ENCODE results near the gene CERS6. TPM values are rescaled to one million over a fixed set of nuclear protein-coding genes. Genes with fewer than 3 reads are reported as not detected.
"Not testable (repeated sequence)": the region's sequence is repeated elsewhere in the genome, so short reads cannot be mapped to it uniquely, and the experiment has no call there.

CERS6 gene, protein sequence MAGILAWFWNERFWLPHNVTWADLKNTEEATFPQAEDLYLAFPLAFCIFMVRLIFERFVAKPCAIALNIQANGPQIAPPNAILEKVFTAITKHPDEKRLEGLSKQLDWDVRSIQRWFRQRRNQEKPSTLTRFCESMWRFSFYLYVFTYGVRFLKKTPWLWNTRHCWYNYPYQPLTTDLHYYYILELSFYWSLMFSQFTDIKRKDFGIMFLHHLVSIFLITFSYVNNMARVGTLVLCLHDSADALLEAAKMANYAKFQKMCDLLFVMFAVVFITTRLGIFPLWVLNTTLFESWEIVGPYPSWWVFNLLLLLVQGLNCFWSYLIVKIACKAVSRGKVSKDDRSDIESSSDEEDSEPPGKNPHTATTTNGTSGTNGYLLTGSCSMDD
- 11.3 TPM for total RNA-seq

DNA sequence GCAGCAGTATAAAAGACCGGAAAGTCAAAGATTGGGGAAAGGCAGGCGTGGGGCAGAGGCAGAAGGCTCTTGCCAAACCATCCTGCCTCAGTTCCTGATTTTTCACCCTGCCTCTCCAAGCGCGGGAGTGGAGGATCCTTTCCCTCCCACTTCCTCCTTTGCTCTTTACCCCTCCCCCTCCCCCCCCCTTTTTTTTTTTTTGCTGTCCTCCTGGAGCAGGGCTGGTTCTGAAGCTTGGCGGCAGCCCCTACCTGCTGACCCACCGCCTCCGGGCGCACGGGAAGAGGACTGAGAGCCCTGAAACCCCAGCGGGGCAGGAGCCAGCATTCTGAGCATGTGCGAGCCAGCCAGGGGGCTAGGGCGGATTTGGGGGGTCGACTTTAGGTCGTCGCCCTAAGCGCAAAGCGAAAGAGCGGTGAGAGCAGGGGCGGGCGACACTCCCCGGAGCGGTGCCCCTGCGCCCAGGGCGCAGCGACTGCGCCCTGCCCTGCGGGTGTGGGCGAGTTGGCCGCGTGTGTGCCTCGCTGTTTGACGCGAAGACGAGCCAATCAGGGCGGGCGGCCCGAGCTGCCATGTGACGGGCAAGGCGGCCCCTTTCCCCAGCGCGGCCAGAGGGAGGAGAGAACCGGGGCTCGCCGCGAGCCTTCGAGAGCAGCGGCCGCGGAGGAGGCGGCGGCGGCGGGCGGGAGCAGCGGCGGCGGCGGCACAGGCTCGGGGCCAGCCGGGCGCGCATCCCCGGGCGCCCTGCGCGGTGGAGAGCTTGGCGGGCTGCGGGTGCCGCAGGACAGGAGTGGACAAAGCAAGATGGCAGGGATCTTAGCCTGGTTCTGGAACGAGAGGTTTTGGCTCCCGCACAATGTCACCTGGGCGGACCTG lies at the start of gene CERS6:
CERS6 (plus strand) TSS at position 628 of the 876 bp plus-strand sequence; CDS start at position 805, 177 bp downstream.
- DNase-seq (ENCODE audit: low spot score) = peak; percentile 98
- ATAC-seq = peak; percentile 91

GRCh38 chr2:168412301-168412700 lies 43.8 kb upstream of the CERS6 start:
- DNase-seq (ENCODE audit: low spot score); ATAC-seq: not testable (repeated sequence)

DNA sequence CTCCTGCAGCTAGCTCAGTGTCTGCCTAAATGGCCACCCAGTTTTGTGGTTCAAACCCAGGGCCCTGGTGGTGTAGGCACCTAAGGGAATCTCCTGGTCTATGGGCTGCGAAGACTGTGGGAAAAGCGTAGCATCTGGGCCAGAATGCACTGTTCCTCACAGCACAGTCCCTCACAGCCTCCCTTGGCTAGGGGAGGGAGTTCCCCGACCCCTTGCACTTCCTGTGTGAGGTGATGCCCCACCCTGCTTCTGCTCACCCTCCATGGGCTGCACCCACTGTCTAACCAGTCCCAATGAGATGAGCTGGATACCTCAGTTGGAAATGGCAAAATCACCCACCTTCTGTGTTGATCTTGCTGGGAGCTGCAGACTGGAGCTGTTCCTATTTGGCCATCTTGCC lies 43.0 kb upstream of the CERS6 start:
- DNase-seq (ENCODE audit: low spot score); ATAC-seq: not testable (repeated sequence)

GRCh38 chr2:168416555-168416954 lies 39.5 kb upstream of the CERS6 start:
- ATAC-seq = no peak

DNA sequence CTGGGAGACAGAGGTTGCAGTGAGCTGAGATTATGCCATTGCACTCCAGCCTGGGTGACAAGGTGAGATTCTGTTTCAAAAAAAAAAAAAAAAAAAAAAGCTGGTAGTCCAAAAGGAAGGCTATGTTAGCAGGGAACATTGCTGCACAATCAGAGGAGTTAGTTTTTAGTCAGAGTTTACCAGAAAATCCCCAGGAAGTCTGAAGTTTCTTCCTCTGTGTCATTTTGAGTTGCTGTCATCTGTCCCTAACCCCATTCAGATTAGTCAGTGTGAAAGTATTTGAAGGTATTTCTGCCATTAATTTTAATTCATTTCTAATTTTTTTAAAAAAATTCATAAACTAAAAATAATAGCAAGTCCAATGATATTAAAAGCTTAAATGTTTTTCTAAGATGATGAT lies 33.5 kb upstream of the CERS6 start:
- no peak for ATAC-seq
- no peak for DNase-seq (ENCODE audit: low spot score)

More at GRCh38 chr2:168416555-168416954, 39.5 kb upstream of the CERS6 start:
- DNase-seq (ENCODE audit: low spot score) = no peak

DNA sequence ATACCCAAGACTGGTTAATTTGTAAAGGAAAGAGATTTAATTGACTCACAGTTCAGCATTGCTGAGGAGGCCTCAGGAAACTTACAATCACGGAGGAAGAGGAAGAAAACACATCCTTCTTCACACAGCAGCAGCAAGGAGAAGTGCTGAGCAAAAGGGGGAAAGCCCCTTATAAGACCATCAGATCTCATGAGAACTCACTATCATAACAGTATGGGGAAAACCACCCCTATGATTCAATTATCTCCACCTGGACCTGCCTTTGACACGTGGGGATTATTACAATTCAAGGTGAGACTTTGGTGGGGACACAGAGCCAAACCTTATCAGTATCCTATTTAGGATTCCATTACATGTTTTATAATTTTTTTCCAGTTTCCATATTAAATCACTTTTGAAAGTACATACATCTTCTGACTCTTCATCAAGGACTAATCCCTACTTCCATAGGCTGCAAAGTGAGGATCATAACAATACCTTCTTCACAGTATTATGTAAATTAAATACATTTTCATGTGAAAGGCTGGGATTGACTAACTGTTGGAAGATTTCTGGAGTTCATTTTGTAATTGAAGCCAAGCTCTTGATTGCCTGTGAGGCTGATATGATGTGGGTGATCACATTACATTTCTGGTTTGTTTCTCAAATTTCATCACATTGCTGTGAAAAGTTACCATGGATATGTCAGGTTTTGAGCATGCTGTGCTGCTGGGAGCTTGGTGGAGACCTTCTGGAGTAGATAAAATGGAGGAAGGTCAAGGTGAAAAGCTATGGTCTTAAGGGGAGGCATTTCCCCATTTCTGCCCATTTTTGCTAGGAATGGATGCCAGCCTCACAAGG lies 31.7 kb upstream of the CERS6 start:
- DNase-seq (ENCODE audit: low spot score) (no peak), ATAC-seq (no peak)

DNA sequence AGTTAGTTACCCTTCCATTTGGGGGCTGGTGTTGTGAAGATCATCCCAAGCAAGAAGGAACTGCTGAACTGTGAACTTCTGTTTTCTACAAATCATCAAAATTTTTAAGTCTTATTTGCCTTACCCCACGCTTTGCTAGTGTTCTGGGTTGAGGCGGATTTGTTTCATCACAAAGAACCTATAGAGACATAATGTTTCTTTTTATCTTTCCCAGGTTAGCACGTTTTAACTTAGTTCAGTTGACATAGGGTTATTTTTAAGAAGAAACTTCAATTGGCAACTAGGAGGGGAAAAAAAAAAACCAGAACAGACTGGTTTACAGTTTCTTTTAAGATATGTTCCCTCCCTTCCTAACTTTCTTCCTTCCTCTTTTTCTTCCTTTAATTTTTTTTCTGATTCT lies 31.1 kb upstream of the CERS6 start:
- no peak for ATAC-seq
- no peak for DNase-seq (ENCODE audit: low spot score)

GRCh38 chr2:168426861-168427260 lies 29.2 kb upstream of the CERS6 start:
- DNase-seq (ENCODE audit: low spot score) (no peak), ATAC-seq (no peak)

DNA sequence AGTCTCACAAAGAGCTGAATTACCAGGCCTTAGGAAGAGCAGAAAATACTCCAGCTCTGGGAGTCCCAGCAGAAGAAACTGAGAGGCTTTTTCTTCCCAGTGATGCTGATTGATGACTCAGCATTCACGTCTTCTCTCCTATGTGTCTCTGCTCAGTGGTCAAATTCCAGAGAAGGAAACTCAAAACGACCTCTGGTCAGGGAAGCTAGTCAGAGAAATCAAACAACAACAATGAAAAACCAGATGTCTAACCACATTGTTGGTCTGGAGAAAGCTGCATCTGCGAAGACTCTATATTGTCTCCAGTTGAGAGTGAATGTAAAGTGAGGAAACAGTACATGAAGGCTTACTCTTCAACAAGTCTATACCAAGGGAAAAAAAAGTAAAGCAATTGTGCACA lies 28.6 kb upstream of the CERS6 start:
- ATAC-seq (no peak), DNase-seq (ENCODE audit: low spot score) (no peak)

GRCh38 chr2:168428431-168428830 lies 27.6 kb upstream of the CERS6 start:
- no peak for DNase-seq (ENCODE audit: low spot score)
- ATAC-seq = no peak

DNA sequence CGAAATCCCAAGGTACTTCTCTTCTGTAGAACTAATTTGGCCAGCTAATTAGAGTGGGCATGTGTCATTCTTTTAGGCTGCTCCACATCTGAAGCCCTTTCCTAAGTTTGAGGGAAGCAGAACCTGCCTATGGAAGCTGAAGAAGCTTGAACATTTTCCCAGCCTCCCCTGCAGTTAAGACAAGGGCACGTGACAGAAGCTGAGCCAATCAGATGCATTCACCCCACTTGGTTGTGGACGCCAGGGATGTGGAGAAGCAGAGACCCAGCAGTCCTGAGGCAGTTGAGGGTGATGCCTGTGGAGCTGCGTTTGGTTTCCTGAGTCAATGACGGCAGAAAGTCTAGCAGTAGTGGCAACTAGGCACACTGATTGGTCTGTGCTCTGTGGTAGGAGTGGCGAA lies 26.1 kb upstream of the CERS6 start:
- ATAC-seq = no peak
- DNase-seq (ENCODE audit: low spot score) = no peak

DNA sequence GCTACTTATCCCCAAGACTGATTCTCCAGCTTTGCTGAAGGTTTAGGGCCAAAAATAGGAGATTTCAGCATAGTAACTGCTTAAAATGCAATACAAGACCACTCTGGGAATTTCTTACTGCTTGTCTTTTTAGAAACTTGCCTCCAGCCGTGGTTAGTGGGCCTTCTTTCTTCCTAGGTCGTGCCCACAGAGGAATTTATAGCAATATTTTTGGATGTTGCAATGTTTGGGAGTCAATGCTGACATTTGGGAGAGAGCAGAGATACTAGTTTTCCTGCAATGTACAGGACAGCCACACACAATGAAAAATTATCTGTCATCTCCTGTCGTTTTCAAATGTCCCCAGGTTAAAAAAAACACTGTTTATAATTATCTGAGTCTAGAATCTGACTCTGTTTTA lies 25.6 kb upstream of the CERS6 start:
- ATAC-seq = no peak
- DNase-seq (ENCODE audit: low spot score) = no peak

- no peak for DNase-seq (ENCODE audit: low spot score)
- no peak for ATAC-seq
Measured at GRCh38 chr2:168431301-168432024, 24.6 kb upstream of the CERS6 start.

DNA sequence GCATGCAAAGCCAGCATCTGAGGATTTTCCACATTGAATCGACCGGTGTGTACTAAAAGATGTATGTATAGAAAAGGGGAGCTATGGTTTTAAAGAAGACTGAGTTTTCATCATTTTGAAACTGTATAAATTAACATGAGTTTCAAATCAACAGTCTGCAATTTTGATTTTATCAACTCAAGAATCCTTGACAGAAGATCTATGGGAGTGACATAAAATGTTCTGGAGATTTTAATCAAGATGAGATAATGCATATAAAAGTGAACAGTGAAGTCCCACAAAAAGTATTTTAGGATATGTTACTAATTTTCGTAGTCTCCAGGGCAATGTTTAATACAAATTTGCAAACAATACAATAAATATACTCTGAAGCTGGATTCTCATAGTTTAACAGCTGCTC lies 24.0 kb upstream of the CERS6 start:
- ATAC-seq (no peak), DNase-seq (ENCODE audit: low spot score) (no peak)

GRCh38 chr2:168432565-168433186 lies 23.4 kb upstream of the CERS6 start:
- DNase-seq (ENCODE audit: low spot score) (no peak), ATAC-seq (no peak)

DNA sequence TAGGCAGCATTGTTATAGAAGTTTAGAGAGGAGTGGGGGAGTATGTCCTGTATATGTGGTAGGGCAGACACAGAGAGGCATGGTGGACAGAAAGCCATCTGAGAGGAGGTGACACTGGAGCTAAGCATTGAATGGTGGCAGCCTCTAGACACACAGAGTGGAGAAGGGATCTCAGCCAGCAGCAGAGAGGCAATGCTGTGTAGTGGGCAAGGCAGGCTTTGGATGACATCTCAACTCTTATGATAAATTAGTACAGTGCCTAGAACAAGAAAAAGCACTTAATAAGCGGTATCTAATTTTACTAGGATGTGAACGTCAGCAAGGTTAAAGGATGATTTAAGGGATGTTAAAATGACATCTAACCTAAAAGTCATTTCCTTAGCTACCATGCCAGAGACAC lies 22.5 kb upstream of the CERS6 start:
- no peak for DNase-seq (ENCODE audit: low spot score)
- no peak for ATAC-seq

- ATAC-seq = no peak
- peak; percentile 50 for DNase-seq (ENCODE audit: low spot score)
Measured at GRCh38 chr2:168434146-168434545, 21.9 kb upstream of the CERS6 start.

DNA sequence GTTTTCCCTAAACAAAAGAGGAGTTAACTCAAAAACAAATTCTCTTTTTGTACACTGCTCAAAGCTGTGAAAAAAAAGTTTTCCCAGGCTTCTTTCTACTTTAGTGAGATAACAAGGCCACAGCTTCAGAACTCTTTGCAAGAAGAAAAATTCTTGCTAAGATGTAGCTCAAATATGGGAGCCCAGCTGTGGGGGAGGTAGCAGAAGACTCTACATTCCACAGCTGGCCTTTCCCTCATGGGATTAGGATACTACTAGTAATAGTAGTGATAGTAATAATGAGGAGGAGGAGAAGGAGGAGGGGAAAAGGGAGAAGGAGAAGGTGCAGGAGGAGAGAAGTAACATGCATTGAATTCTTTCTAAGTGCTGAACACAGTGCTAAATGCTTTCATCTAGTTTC lies 19.2 kb upstream of the CERS6 start:
- ATAC-seq (no peak), DNase-seq (ENCODE audit: low spot score) (no peak)

GRCh38 chr2:168438553-168438952 lies 17.5 kb upstream of the CERS6 start:
- ATAC-seq (no peak), DNase-seq (ENCODE audit: low spot score) (no peak)

GRCh38 chr2:168439536-168439935 lies 16.5 kb upstream of the CERS6 start:
- ATAC-seq (no peak), DNase-seq (ENCODE audit: low spot score) (no peak)
